ENCODE results near the gene CLUH. TPM values are rescaled to one million over a fixed set of nuclear protein-coding genes. Genes with fewer than 3 reads are reported as not detected.

CLUH gene
- total RNA-seq, 1 experiment from 2014 or later: 80.4 TPM

DNA sequence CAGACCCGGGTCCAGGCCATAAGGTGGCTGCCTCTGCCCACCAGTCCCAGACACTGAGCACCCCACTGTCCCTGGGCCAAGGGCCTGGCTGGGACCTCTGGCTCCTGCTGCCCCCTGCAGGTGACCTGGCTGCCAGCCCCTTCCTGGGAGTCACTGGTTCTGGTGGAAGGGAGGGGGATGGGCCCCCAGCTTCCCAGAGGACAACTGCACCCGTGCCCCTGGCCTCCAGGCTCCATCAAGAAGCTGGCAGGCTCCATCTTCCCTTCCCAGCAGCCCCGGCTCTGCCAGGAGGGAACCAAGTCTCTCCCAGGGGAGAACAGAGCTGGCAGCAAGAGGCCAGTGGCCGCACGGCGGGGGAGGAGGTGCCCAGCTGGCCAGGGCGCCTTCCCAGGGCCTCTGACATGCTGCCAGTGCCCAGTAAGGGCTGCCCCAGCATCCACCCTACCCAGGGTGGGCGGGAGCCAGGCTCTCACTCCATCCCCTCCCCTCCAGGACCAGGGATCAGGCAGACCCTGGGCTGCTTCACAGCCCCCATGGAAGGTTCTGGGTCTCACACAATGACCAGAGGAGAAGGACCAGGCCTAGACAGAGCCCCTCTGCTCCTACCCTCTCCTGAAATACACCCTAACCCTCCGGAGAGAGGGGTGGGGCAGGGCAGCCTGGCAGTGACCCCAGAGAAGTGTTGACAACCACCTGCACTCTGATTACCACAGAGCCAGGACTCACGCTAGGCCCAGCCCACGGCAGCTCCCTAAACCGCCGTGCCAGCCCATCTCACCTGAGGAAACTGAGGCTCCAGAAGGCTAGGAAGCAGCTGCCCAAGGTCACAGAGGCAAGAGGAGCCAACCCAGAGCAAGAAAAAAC, 3.6 kb downstream of the CLUH start:
- no TSS peak for BruUV-seq (replicated peaks)
- no peaks in the 10 kb centered on the region for H3K9me3 Mint-ChIP-seq (ENCODE audit: unreplicated experiment)

GRCh38 chr17:2706911-2707510, 4.6 kb downstream of the CLUH start:
- H3K4me1 Mint-ChIP-seq (ENCODE audit: insufficient read depth, unreplicated experiment): peaks cover 30% of the 10 kb centered on the region
- no peak overlapping the region for H3K27ac Mint-ChIP-seq (ENCODE audit: low read depth, unreplicated experiment)
- H3K9me3 Mint-ChIP-seq (ENCODE audit: unreplicated experiment): no peaks in the 10 kb centered on the region
- no peak overlapping the region for H3K4me3 Mint-ChIP-seq (ENCODE audit: unreplicated experiment)
- BruUV-seq (replicated peaks): no TSS peak
- H3K36me3 Mint-ChIP-seq (ENCODE audit: insufficient read depth, unreplicated experiment): peaks cover 22% of the 10 kb centered on the region
- no peak for DNase-seq (ENCODE audit: unreplicated experiment)
- intact Hi-C loops (cut with micrococcal nuclease): no loop called here
- TF ChIP-seq, protein P1, sequence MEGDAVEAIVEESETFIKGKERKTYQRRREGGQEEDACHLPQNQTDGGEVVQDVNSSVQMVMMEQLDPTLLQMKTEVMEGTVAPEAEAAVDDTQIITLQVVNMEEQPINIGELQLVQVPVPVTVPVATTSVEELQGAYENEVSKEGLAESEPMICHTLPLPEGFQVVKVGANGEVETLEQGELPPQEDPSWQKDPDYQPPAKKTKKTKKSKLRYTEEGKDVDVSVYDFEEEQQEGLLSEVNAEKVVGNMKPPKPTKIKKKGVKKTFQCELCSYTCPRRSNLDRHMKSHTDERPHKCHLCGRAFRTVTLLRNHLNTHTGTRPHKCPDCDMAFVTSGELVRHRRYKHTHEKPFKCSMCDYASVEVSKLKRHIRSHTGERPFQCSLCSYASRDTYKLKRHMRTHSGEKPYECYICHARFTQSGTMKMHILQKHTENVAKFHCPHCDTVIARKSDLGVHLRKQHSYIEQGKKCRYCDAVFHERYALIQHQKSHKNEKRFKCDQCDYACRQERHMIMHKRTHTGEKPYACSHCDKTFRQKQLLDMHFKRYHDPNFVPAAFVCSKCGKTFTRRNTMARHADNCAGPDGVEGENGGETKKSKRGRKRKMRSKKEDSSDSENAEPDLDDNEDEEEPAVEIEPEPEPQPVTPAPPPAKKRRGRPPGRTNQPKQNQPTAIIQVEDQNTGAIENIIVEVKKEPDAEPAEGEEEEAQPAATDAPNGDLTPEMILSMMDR (IDR thresholded peaks at IDR 0.05; ENCODE audit: unreplicated experiment): no peak
- no peaks in the 10 kb centered on the region for H3K27me3 Mint-ChIP-seq (ENCODE audit: insufficient read depth, unreplicated experiment)
- ChIA-PET POLR2A (no interaction called here), CTCF (interaction anchor here (0.7 to 1.7 kb wide), 2 partner anchors 10 to 1551 kb away, joined by 3 to 5 read pairs; no protein-coding TSS in a partner anchor)

More for the DNA sequence above, 3.6 kb downstream of the CLUH start:
- ChIA-PET POLR2A (no interaction called here), CTCF (interaction anchor here (0.6 kb wide), 1 partner anchor 1349 kb away, joined by 3 read pairs; no protein-coding TSS in a partner anchor)
- intact Hi-C loops (cut with micrococcal nuclease): no loop called here
- H3K27ac Mint-ChIP-seq (ENCODE audit: low read depth, unreplicated experiment): no peak overlapping the region
- no peaks in the 10 kb centered on the region for H3K27me3 Mint-ChIP-seq (ENCODE audit: insufficient read depth, unreplicated experiment)
- TF ChIP-seq, protein P1 (IDR thresholded peaks at IDR 0.05; ENCODE audit: unreplicated experiment): no peak
- peaks cover 38% of the 10 kb centered on the region for H3K4me1 Mint-ChIP-seq (ENCODE audit: insufficient read depth, unreplicated experiment)
- DNase-seq (ENCODE audit: unreplicated experiment): no peak
- peak overlapping the region; percentile 92 for H3K4me3 Mint-ChIP-seq (ENCODE audit: unreplicated experiment)
- H3K36me3 Mint-ChIP-seq (ENCODE audit: insufficient read depth, unreplicated experiment): peaks cover 21% of the 10 kb centered on the region

- Mint-ChIP-seq H3K4me3 (ENCODE audit: unreplicated experiment) (no peak overlapping the region), H3K9me3 (ENCODE audit: unreplicated experiment) (no peaks in the 10 kb centered on the region), H3K27ac (ENCODE audit: low read depth, unreplicated experiment) (peak overlapping the region; percentile 61), H3K4me1 (ENCODE audit: insufficient read depth, unreplicated experiment) (peaks cover 29% of the 10 kb centered on the region), H3K27me3 (ENCODE audit: insufficient read depth, unreplicated experiment) (no peaks in the 10 kb centered on the region), H3K36me3 (ENCODE audit: insufficient read depth, unreplicated experiment) (peaks cover 29% of the 10 kb centered on the region)
- ChIA-PET POLR2A (interaction anchor here (0.6 kb wide), 1 partner anchor 89 kb away, joined by 3 read pairs; no protein-coding TSS in a partner anchor), CTCF (interaction anchor here (0.7 to 1.7 kb wide), 3 partner anchors 10 to 323 kb away, joined by 3 to 5 read pairs (median 3); no protein-coding TSS in a partner anchor)
- TF ChIP-seq, protein P1 (IDR thresholded peaks at IDR 0.05; ENCODE audit: unreplicated experiment): no peak
- BruUV-seq (replicated peaks): no TSS peak
- DNase-seq (ENCODE audit: unreplicated experiment): no peak
- intact Hi-C loops (cut with micrococcal nuclease): no loop called here
Observed at GRCh38 chr17:2705888-2706795, 5.4 kb downstream of the CLUH start.
